Central memory CD4-positive, alpha-beta T cell (primary cell): ENCODE results near the gene RAVER1.
A peak's percentile ranks its signal among the peaks of the same experiment; 100 is the strongest.
"Not testable (repeated sequence)": the region's sequence is repeated elsewhere in the genome, so short reads cannot be mapped to it uniquely, and the experiment has no call there.

ENCODE experiments used
- DNase-seq: peaks from one replicate; pipeline ENCODE4 v3.0.0; 2022

Gene RAVER1

DNA sequence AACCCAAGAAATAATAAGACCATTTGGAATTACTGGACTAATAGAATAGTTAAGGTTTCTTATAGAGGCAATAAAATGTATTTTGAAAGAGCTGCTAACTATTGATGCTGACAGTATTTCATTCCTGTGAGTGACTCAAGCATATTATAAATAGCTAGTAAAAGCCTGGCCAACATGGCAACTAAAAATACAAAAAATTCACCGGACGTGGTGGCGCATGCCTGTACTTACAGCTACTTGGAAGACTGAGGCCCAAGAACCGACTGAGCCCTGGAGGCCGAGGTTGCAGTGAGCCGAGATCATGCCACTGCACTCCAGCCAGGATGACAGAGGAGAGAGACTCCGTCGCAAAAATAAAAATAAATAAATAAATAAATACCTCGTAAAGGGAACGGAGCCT is 11.5 kb upstream of the RAVER1 start:
- no peak for DNase-seq

DNA sequence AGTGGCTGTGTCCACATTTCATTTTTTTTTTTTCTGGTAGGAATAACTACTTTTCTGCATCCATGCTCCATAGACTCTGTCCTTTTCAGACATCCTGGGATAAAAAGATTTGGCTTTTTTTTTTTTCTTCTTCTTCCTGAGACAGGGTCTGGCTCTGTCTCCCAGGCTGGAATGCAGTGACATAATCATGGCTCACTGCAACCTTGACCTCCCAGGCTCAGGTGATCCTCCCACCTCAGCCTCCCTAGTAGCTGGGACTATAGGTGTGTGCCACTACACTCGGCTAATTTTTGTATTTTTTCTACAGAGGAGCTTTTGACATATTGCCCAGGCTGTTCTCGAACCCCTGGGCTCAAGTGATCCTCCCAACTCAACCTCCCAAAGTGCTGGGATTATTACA is 10.2 kb upstream of the RAVER1 start:
- DNase-seq, result no peak

DNA sequence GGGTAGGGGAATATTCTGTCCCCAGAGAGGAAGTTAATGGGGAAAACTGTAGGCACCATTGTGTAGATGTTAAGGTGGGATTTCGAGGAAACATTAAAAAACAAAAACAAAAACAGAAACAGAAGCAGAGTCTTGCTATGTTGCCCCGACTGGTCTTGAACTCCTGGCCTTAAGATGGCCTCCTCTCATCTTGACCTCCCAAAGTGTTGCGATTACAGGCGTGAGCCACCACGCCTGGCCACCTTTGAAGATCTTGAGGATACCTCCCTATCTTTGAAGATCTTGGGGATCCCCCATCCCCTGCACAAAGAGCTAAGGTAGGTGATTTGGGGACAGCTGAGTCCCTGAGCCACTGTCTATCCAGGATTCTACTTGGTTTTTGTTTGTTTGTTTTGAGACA is 6.6 kb upstream of the RAVER1 start:
- DNase-seq, result no peak

DNA sequence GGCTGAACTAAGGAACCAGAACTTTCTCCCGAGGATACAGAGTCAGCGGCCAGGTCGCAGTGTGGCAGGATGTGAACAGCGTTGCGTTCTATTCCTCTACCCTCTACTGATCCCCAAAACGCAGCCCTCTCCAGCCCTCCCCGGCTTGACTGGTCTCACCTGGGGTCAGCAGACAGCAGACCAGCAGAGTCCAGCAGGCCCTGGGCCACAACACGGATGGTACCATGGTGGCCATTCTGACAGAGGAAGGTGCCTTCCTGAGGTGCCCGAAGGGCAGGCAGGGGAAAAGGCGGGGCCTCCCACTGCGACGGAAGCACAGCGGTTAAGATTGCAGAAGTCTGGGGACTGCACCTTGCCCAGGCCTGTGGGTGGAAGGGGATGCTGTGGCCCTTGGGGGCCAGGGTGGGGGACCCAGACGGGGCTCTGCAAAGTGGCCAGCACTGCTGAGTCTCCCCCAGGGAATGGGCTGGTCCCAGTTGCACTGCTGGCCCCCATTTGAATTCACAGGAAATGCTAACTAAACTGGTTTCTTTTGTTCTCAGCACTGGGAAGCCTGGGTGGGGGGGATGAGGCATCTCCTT is 6.1 kb upstream of the RAVER1 start, which contains the start of gene ICAM3:
Gene ICAM3 (minus strand): TSS at position 245 of the 581 bp plus-strand sequence. CDS start 10 bp downstream, at position 235.
- peak; percentile 49 for DNase-seq

DNA sequence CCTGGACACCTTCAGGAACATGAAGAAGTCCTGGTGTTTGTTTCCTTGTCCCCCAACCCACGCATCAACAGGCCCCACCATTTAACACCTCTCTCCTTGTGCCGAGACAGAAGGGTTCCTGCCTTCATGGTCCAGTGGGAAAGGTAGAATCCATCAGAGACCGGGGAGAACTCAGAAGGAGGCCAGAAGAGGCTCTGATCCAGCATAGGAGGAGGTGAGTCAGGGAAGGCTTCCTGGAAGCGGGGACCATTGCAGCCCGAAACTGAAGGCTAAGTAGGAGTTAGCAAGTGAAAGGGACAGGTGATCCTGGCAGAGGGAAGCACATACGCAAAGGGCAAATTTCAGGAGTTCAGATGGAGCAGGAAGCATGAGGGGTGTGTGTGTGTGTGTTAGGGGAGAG is 5.6 kb upstream of the RAVER1 start:
- no peak for DNase-seq

DNA sequence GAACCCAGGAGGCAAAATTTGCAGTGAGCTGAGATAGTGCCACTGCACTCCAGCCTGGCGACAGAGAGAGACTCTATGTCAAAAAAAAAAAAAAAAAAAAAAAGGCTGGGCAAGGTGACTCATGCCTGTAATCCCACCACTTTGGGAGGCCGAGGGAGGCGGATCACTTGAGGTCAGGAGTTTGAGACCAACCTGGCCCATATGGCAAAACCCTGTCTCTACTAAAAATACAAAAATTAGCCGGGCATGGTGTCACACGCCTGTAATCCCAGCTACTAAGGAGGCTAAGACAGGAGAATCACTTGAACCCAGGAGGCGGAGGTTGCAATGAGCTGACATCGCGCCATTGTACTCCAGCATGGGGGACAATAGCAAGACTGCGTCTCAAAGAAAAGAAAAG is 3.4 kb upstream of the RAVER1 start:
- DNase-seq, result not testable (repeated sequence)

DNA sequence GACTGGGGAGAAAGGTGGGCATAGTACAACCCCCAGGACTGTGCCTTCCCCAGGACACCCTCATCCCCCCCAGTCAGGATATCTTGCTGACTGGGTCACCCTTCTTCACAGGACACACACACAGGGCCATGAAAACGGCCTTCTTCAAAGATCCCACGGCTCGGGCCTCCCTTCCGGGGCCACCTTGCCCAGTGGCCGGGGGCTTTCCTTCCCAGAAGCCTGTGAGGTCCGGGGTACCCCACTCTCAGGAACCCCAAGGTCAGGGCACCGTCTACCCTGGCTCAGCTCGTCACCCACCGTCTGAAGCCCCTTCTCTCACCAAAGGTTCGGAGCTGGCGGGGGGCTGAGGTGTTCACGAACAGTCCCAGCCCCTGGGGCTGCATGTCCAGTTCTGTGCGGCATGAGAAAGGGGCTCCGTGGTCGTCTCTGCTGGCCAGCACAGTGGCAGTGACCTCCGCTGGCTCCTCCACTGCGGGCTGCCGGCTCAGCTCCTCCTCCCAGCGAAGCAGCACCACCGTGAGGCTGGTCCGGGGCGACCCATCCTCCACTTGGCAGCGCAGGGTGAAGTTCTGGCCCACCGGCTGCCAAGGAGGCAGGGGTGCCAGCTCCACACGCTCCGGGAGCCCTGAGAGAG is 2.1 kb upstream of the RAVER1 start:
- DNase-seq, result no peak

DNA sequence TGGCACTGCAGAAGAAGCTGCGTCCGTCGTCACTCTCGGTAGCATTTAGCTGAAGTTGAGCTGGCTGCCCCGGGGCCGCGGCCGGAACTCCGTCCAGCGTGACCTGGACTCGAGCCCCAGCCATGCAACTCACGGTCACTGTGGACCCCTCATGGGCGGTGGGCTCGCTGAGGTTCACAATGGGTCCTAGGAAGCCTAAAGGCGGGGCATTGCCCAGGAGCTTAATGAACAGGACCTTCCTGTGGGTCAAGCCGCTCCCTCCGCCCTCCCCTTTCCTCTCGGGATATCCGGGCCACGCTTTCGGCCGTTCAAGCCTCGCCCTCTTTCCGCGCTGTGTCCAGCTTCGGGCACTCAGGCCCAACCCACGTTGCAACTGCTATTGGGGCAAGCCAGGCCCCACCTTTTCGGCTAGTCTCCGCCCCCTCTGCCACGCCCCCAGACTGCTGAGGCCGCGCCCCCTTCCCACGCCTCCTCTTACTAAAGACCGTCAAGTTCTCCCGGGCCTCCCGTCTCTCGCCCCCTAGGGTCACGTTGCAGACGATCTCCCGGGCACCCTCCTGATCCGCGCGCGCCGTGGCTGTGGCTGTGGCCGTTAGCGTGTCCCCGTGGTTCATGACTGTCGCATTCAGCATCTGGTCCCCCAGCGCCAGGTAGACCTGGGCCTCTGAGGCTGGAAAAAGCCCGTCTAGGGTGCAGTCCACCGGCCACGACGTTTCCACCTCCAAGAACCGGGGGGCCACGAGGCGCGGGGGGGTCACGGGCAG is 1.4 kb upstream of the RAVER1 start:
- DNase-seq, result no peak

DNA sequence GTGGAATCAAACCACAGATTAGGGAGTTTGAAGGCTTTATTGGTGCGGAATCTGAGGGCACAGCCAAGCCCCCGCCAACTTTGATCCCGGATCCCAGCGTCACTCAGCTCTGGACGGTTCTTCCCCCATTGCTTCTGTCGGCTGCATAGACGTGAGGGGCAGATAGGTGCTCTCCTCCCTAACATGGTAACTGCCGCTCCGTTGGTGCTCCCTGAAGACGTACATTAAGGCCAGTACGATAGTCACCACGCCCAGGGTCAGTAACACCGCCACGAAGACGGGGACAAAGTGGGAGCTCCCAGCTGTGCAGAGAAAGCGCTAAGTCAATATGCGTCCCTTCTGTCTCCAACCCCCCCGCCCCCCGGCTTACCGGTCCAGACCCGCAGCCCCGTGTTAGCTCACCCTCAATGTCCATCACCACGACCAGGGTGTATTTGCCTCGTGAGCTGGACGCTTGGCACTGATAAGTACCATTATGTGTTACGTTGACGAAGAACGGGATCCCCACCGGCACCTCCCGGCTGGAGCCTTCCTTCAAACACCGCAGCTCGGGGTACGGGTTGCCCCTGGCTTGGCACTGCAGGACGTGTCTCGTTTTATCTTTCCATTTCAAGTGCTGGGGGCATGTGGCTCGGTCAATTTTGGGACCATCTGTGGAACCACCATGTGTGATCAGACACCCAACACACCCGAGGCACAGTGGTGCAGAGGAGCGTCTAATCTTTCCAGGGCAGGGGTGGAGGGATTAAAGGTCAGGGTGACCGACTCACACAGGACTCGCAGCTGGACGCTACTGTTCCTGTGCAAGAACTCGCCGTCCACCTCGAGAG is 644 bp upstream of the RAVER1 start:
- no peak for DNase-seq

DNA sequence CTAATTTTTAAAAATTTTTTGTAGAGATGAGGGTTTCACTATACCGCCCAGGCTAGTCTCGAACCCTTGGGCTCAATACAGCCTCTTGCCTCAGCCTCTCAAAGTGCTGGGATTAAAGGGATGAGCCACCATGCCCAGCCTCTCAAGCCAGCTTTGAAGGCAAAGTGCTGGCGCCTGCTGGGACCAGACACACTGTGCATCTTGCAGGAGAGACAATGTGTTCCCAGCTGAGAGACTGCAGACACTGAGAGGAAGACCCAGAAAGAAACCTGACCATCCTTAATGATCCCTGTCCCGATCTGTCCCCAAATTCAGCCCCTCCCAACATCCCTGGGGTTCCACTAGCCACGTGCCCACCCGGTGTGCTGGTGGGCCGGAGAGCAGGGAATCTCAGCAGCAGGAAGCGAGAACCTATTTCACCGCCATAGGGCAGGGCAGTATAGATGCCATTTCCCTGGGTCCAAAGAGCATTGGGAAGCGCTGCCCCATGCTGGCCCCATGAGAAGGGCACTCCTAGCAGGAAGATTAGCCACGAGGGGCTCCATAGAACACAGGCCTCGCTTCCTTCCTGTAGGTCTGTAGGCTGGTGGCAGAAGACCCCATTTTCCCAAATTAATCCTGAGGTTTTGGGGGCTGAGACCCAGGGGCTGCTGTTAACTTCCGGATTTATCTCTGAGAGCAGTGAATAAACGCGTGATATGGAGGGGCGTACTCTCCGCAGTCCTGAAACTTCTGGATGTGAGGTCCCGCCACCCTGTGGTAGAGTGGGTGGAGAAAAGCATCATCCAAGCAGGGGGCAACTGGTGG is 968 bp downstream of the RAVER1 start:
- no peak for DNase-seq

DNA sequence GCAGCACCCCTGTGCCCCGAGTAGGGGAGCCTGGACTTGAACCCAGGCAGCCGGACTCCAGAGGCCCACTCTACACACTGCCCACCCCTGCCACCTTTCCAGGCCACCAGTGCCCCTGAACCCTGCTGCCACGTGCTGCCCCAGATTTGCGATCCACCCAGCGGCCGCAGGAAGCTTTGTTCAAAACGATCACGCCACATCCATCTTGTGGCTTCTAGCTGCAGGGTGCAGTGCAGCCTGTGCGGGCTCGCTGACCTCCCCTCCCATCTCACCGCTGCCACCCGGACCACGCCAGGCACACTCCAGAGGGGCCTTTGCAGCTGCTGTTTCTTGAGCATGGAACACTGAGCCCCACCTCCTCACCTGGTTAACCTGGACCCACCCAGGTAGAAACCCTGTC is 3.8 kb downstream of the RAVER1 start:
- DNase-seq, result no peak

DNA sequence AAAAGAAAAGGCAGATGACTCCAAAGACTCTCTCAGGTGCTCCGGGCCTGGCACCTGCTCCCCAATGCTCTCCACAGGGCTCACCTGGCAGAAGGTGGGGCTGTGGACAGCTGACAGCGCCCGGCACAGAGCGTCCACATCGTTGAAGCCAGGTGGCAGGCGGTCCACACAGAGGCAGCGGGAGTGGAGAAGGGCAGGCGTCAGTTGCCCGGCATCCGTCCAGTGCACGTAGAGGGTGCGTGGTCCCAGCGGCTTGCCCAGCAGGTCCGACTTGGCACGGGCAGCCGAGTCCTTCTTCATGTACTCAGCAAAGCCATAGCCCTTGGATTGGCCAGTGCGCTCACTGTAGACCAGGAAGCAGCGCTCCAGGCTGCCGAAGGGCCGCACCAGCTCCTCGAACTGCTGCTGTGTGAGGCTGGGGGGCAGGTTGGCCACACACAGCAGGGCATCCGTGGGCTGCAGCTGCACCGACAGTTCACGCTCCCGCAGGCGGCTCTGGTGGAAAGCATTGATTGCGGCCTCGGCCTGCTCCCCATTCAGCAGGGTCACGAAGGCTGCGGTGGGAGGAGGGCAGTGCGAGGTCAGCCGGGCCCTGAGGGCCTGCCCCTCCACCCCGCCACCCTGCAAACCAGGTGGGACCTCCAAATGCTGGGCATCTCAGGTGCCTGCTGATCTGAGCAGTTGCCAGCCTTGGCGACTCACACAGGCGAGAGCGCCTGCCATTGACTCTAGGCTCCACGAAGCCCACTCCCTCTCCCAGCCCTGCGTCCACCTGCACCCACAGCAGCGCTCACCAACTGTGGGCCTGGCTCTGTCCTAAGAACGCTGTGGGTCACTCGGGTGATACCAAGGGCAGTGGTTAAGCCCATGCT is 4.5 kb downstream of the RAVER1 start:
- no peak for DNase-seq

DNA sequence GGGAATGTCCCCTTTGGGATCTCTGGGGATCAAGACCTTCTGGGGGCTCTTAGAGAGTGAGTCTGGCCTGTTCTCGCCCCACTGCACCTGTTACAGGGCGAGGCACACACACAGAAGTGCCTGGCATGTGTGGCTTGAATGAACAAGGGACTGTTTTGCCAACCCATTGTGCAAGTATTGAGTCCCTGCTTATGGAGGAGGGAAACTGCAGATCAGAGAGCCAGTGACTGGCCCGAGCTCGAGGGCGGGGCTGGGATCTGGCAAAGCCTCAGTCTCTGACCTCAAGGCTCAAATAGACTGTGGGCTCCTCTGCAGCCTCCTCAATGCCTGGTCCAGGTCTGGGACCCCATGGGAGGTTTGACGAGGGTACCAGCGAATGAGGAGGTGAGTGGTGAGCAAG is 5.5 kb downstream of the RAVER1 start:
- no peak for DNase-seq

DNA sequence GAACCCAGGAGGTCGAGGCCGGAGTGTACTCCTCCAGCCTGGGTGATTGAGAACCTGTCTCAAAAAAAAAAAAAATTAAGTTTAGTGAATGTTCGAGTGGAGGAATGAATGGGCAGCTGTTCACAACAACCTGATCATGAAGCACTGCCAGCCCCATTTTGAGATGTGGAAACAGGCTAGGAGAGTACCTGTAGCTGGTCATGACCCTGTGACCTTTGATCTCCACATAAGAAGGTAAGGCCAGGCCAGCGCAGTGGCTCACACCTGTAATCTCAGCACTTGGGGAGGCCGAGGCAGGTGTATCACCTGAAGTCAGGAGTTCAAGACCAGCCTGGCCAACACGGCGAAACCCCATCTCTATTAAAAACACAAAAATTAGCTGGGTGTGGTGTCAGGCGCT is 7.6 kb downstream of the RAVER1 start:
- DNase-seq, result no peak

DNA sequence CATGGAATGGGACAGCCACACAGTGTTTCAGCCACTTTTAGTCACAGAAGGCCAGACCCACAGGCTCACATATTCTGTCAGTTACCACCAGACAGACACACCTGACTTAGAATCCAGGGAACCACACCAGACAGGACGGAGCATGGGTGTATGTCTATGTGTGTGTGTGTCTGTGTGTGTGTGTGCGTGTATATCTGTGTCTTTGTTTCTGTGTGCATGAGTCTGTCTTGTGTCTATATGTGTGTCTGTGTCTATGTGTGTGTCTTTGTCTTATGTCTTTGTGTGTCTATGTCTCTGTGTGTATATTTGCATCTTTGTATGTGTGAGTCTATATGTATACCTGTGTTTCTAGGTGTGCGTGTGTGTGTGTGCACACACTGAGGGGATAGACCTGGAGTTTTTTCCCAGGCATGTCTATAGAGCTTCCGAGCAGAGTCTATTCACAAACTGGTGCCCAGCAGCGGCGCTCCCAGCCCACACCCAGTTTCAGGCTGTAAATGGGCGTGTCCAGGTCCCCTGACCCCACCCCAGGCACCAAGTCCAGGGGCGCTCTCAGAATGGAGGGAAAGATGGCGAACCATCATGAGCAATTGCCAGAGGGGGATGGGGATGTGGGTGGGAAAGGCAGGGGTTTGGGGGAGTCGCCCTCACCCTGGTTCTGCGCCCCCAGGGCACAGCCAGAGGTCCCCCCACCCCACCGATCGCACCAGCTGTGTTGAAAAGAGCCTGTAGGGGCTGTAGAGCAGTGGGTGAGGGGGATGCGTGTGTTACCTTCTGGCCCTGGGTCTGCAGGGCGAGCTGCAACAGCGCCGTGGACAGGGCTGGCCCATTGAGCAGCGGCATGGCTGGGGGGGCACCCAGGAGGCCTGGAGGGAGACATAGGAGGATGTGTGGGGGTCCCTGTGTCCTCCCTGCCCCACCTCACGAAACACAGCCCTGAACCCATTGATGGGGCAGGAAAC is 11.2 kb downstream of the RAVER1 start:
- DNase-seq, result no peak

DNA sequence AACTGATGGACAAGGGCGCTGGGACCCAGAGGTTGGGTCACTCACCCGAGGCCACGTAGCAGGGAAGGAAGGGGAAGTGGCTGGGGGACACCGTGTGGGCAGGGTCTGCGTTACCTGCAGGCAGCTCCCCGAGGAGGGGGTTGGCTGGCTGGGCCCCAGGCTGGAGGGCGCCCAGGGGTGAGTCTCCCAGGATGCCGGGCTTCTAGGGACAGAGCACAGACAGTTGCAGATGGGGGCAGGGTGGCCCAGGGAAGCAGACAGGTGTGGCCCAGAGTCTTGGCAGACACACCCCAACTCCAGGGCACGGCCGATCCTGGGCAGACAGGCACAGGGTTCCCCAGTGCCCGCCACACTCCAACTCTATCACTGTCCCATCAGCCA is 11.9 kb downstream of the RAVER1 start:
- DNase-seq, result no peak

DNA sequence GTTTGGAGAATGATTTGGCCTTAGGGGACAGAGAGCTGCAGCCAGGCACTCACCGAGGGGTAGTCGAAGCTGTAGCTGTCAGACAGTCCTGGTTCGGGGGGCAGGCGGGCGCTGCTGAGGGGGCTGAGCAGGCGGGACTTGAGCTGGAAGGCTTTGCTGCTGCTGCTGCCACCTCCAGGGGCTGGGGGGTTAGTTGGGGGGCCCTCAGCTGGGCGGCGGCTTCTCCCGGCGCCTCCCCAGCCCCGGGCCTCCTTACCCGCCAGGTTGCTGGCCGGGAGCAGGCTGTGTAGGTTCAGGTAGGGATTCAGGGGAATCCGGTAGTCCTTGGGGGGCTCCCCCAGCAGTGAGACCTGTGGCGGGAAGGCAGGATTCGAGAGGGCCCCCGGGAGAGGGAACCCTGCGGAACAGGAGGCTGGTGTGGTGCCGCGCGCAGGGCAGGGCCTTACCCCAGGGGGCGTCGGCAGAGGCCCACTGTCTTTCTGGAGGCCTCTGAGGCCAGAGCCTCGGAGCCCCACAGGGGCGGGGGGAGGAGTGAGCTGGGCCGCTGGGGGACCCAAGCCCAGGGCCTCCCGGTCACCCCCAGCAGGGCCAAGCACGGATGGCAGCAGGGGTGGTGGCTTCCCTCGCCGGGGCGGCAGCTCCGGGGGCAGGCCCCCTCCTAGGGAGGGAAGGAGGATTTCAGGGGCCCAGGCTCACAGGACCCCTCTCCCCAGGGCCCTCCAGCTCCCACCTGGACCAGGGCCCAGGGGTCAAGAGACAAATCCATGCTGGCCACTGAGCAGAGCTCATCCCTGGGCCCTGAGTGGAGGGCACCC is 12.5 kb downstream of the RAVER1 start:
- DNase-seq, result no peak

DNA sequence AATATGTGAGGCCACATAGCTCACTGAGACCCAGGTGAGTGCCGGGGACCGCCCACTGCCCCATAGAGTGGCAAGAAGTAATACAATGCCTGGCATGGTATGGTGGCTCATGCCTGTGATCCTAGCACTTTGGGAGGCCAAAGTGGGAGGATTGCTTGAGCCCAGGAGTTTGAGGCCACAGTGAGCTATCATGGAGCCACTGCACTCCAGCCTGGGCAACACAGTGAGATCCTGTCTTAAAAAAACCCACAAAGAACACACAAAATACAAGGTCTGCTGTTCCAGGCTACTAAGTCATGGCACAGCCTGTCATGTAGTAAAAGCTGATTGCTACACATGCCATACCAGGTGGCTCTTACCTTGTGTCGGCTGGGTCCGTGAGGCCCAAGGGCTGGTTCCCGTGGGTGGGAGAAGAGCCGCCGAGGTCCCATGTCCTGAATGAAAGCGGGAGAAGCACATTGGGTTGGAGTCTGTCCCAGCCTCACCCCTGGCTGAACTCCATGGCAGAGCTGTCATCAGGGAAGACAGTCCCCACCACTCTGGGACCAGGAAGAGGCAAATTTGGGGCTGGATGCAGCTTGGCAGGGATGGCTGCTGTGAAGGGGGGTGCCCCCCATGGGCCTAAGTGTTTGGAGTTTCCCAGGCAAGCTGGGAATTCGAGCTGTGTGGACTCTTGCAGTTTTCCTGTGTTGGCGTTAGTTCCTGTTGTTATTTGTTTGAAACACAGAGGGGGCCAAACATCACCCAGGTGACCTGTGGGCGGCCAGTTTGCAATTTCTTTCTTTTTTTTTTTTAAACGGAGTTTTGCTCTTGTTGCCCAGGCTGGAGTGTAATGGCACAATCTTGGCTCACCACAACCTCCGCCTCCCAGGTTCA is 14.3 kb downstream of the RAVER1 start:
- no peak for DNase-seq
